K562 (cell line): ENCODE results near the gene ZNF384. TPM values are rescaled to one million over a fixed set of nuclear protein-coding genes. Genes with fewer than 3 reads are reported as not detected.

Source experiments
- ATF1 ChIP-seq, 2 experiments: fragments of 450-650 bp in 1 of 2; IDR thresholded peaks; 2 replicates each; pipeline ENCODE4 v1.6.1; 2016; ENCODE audit warnings: missing compliant biosample characterization in 1 of 2, missing genetic modification characterization in 1 of 2
- BHLHE40 ChIP-seq: IDR thresholded peaks from 2 replicates; pipeline ENCODE4 v1.6.1; 2011; ENCODE audit warnings: low read length, improper control_type of control experiment
- BRCA1 ChIP-seq, 2 experiments: fragments of 450-650 bp in 1 of 2; sonication (generic) in 1 of 2; formaldehyde crosslinking in 1 of 2; IDR thresholded peaks; 2 replicates each; pipeline versions ENCODE4 v1.5.0 to v1.6.1; 2017 to 2020; ENCODE audit warnings: mild to moderate bottlenecking in 1 of 2, missing genetic modification reagents in 1 of 2
- BRD9 ChIP-seq: fragments of 450-650 bp; IDR thresholded peaks from 2 replicates; pipeline ENCODE4 v1.6.1; 2018; ENCODE audit warnings: low read depth; ENCODE audit not compliant: partially characterized antibody
- CC2D1A ChIP-seq: fragments of 450-650 bp; IDR thresholded peaks from 2 replicates; pipeline ENCODE4 v1.6.1; 2017; ENCODE audit warnings: mild to moderate bottlenecking
- CREM ChIP-seq: IDR thresholded peaks from 2 replicates; pipeline ENCODE4 v1.6.1; 2014; ENCODE audit warnings: antibody characterized with exemption, low read depth
- FOXP1 ChIP-seq: sonication (generic); formaldehyde crosslinking; IDR thresholded peaks from 2 replicates; pipeline ENCODE4 v1.8.0; 2022; ENCODE audit warnings: mild to moderate bottlenecking, missing genetic modification reagents
- HDAC3 ChIP-seq: fragments of 450-650 bp; IDR thresholded peaks from 2 replicates; pipeline ENCODE4 v1.6.1; 2018; ENCODE audit warnings: borderline replicate concordance, mild to moderate bottlenecking, moderate library complexity; ENCODE audit not compliant: partially characterized antibody
- KAT2B ChIP-seq: IDR thresholded peaks from one replicate; pipeline ENCODE4 v1.6.1; 2012; ENCODE audit warnings: low read depth, mild to moderate bottlenecking, control low read depth, inconsistent platforms, low read length, moderate library complexity
- KAT7 ChIP-seq: sonication (generic); formaldehyde crosslinking; IDR thresholded peaks from 2 replicates; pipeline ENCODE4 v1.8.0; 2022; ENCODE audit warnings: missing genetic modification reagents, mild to moderate bottlenecking, borderline replicate concordance
- PTRF ChIP-seq: fragments of 450-650 bp; IDR thresholded peaks from 2 replicates; pipeline ENCODE4 v1.6.1; 2016; ENCODE audit warnings: mild to moderate bottlenecking, missing genetic modification characterization, missing compliant biosample characterization
- RNF2 ChIP-seq: sonication (generic); IDR thresholded peaks from 2 replicates; pipeline ENCODE4 v1.6.1; 2016
- ZC3H11A ChIP-seq: IDR thresholded peaks from 2 replicates; pipeline ENCODE4 v1.6.1; 2012; ENCODE audit warnings: low read depth, low read length, improper control_type of control experiment
- ZNF274 ChIP-seq: IDR thresholded peaks from 2 replicates; pipeline ENCODE4 v1.6.1; 2011; ENCODE audit warnings: low read depth, mild to moderate bottlenecking, low read length, moderate library complexity, borderline replicate concordance
- ZNF583 ChIP-seq: fragments of 250-450 bp; sonication (Bioruptor Pico); IDR thresholded peaks from 2 replicates; pipeline ENCODE4 v1.4.0; 2020
- polyA plus RNA-seq, 8 experiments: library from polyadenylated mRNA; depleted of rRNA in 4 of 8; stranded (reverse) in 5 of 8; unstranded in 3 of 8; fragments of >200 nt; fragmentation: Nextera tagmentation in 2 of 8; fragmentation: Illumina TruSeq in 1 of 8; extraction: Ambion mirVana in 2 of 8; extraction: Trizol in 1 of 8; gene quantifications; 2 replicates each; pipeline versions ENCODE4 v1.2.1 to v1.2.3, GENCODE V29; 2011 to 2014; ENCODE audit warnings: inconsistent platforms in 1 of 8, missing spikeins in 1 of 8
- total RNA-seq, 7 experiments: library from RNA; depleted of rRNA in 6 of 7; stranded (reverse); fragments of >200 nt in 6 of 7; fragmentation: Illumina TruSeq in 2 of 7; extraction: Trizol in 2 of 7; gene quantifications; 2 replicates each; pipeline versions ENCODE4 v1.2.1 to v1.2.3, GENCODE V29; 2011 to 2021; ENCODE audit warnings: low replicate concordance in 1 of 7
- TF ChIP-seq, protein P1 (sequence below): IDR thresholded peaks from 2 replicates; pipeline ENCODE4 v1.6.1; 2014; ENCODE audit warnings: antibody characterized with exemption
- TF ChIP-seq, protein P2 (sequence below), 2 experiments: fragments of 450-650 bp in 1 of 2; sonication (generic) in 1 of 2; formaldehyde crosslinking in 1 of 2; IDR thresholded peaks in 1 of 2; conservative IDR thresholded peaks in 1 of 2; 2 replicates each; pipeline versions ENCODE4 v1.6.1 to v1.8.1; 2016 to 2023; ENCODE audit warnings: mild to moderate bottlenecking in 2 of 2, moderate library complexity in 2 of 2, inconsistent platforms in 1 of 2, missing genetic modification reagents in 1 of 2
- TF ChIP-seq, protein P3 (sequence below), 2 experiments: IDR thresholded peaks; 2 replicates each; pipeline ENCODE4 v1.6.1; 2012; ENCODE audit warnings: improper control_type of control experiment in 2 of 2, low read depth in 2 of 2, low read length in 2 of 2, borderline replicate concordance in 1 of 2
- TF ChIP-seq, protein P4 (sequence below): fragments of 450-650 bp; formaldehyde crosslinking; IDR thresholded peaks from 2 replicates; pipeline ENCODE4 v1.4.0; 2022; ENCODE audit warnings: missing genetic modification characterization

Gene ZNF384
- total and polyA plus RNA-seq, 9 of the 15 experiments (the other 6 are each of a cell fraction or from before 2014, with no cell fraction given): 0.36 to 64.8 (median 21.3) TPM

DNA sequence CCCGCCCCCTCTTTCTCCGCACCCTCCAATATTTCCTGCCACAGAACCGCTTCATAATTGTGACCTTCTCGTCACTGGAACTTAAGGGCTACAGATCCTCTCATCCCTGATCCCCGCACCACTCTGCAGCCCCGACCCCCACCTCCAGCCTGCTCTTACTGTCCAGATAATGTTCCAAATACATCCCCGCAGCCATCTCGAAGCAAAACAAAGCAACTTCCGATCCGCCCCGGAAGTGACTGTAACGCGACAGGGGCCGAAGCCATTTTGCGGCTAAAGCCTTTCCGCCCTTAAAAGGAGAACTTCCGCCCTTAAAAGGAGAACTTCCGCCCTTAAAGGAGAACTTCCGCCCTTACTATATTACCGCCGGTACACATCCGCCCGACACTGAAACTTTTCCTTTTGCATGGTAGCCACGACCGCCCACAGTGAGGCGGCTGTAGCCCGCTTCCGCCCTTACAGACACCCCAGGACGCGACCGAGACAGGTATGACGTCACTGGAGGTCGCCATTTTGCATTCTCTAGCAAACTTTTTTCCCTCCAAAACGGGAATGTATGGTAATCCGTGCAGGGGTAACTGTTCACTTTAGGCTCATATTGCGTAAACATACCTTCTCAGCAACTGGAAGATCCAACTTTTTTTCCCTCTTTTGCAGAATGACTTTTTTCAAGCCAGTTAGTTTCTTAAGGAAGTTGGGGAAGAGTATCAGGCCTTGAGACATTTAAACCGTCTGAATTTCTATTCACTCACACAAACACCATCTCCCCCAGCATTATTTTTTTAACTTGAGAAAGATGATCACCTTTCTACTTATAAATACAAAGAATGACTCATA is 26.1 kb downstream of the ZNF384 start, which contains the start of gene ING4 (continued):
- TF ChIP-seq, protein P1, sequence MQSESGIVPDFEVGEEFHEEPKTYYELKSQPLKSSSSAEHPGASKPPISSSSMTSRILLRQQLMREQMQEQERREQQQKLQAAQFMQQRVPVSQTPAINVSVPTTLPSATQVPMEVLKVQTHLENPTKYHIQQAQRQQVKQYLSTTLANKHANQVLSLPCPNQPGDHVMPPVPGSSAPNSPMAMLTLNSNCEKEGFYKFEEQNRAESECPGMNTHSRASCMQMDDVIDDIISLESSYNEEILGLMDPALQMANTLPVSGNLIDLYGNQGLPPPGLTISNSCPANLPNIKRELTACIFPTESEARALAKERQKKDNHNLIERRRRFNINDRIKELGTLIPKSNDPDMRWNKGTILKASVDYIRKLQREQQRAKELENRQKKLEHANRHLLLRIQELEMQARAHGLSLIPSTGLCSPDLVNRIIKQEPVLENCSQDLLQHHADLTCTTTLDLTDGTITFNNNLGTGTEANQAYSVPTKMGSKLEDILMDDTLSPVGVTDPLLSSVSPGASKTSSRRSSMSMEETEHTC: no peak
- TF ChIP-seq HDAC3 (peak; percentile 28), ZNF274 (no peak), ATF1 (CRISPR knock-in tag; IDR thresholded peaks at IDR 0.05) (peak; percentile 92), ATF1 (tag; IDR thresholded peaks at IDR 0.05) (peak; percentile 99), CC2D1A (0 out of 2 replicates have a peak, but pooled peaks have one; percentile 0), BHLHE40 (no peak), KAT7 (no peak), CREM (peak; percentile 100), PTRF (tag) (no peak), KAT2B (no peak), ZNF583 (CRISPR knock-in tag) (peak; percentile 38; the same call in 1 of the 2 replicates), BRD9 (peak; percentile 41), RNF2 (0 out of 2 replicates have a peak, but pooled peaks have one; percentile 23), FOXP1 (no peak), ZC3H11A (peak; percentile 62; the same call in 1 of the 2 replicates), BRCA1 (IDR thresholded peaks at IDR 0.05) (no peak), BRCA1 (CRISPR knock-in tag; IDR thresholded peaks at IDR 0.05) (no peak)
- TF ChIP-seq, protein P2, sequence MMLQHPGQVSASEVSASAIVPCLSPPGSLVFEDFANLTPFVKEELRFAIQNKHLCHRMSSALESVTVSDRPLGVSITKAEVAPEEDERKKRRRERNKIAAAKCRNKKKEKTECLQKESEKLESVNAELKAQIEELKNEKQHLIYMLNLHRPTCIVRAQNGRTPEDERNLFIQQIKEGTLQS (IDR thresholded peaks at IDR 0.05): peak; percentile 99
- TF ChIP-seq, protein P2 (CRISPR knock-in tag; conservative IDR thresholded peaks at IDR 0.05): peak; percentile 62; the same call in 1 of the 2 replicates
- TF ChIP-seq, protein P3, sequence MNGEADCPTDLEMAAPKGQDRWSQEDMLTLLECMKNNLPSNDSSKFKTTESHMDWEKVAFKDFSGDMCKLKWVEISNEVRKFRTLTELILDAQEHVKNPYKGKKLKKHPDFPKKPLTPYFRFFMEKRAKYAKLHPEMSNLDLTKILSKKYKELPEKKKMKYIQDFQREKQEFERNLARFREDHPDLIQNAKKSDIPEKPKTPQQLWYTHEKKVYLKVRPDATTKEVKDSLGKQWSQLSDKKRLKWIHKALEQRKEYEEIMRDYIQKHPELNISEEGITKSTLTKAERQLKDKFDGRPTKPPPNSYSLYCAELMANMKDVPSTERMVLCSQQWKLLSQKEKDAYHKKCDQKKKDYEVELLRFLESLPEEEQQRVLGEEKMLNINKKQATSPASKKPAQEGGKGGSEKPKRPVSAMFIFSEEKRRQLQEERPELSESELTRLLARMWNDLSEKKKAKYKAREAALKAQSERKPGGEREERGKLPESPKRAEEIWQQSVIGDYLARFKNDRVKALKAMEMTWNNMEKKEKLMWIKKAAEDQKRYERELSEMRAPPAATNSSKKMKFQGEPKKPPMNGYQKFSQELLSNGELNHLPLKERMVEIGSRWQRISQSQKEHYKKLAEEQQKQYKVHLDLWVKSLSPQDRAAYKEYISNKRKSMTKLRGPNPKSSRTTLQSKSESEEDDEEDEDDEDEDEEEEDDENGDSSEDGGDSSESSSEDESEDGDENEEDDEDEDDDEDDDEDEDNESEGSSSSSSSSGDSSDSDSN (IDR thresholded peaks at IDR 0.05; ENCODE audit: borderline replicate concordance in 1 of 2, low read depth in 2 of 2, low read length in 2 of 2): no peak
- TF ChIP-seq, protein P4, sequence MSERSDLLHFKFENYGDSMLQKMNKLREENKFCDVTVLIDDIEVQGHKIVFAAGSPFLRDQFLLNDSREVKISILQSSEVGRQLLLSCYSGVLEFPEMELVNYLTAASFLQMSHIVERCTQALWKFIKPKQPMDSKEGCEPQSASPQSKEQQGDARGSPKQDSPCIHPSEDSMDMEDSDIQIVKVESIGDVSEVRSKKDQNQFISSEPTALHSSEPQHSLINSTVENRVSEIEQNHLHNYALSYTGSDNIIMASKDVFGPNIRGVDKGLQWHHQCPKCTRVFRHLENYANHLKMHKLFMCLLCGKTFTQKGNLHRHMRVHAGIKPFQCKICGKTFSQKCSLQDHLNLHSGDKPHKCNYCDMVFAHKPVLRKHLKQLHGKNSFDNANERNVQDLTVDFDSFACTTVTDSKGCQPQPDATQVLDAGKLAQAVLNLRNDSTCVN: no peak
